HG02943 (cell line): ENCODE data around the gene C1orf159.
"Not testable (repeated sequence)": the region's sequence is repeated elsewhere in the genome, so short reads cannot be mapped to it uniquely, and the experiment has no call there.

Experiments
- ATAC-seq: cut with Tn5 transposase; IDR thresholded peaks from one replicate; pipeline ENCODE4 v1.9.1; 2021; ENCODE audit warnings: mild to moderate bottlenecking, low read depth, moderate library complexity; ENCODE audit not compliant: unreplicated experiment

C1orf159 gene

DNA sequence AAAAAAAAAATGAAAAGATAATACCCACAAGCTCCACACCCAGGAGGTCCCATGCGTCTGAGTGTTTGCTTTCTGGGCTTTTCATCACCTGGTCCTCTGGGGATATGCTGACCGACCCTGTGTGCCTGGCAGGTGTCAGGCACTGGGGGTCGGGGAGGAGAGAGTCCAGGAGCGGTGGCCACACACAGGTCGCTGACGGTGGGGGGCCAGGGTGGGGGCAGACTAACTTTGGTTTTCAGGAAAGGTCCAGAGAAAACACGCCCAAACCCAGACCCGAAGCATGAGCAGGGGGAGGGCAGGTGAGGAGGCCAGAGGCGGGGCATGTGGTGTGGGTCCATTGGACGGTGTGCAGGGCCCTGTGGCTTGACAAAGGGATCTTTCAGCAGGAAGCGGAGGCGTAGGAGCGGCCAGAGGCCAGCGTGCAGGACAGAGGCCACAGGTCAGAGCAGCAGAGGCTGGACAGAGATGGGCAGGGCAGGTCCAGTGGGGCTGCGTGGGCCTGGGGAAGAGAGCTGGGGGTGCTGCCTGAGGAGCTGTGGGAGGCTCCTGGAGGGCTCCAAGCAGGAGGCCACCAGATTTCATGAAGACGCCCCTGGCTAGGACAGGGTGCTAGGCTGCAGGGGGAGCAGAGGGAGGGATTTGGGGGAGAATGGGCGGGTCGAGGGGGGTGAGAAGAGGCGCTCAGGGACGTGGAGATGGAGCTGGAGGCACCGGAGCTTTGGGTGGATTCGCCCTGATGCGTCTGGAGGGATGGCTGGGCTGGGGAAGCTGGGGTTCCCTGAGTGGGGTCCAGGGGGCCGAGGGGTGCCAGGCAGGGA, 57.6 kb downstream of the C1orf159 start:
- ATAC-seq: no peak

DNA sequence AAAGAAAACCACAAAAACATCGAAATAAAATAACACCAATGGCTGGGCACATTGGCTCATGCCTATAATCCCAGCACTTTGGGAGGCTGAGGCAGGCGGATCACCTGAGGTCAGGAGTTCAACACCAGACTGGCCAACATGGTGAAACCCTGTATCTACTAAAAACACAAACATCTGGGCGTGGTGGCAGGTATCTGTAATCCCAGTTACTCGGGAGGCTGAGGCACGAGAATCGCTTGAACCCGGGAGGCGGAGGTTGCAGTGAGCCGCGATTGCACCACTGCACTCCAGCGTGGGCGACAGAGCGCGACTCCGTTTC, 58.2 kb downstream of the C1orf159 start:
- ATAC-seq: not testable (repeated sequence)

DNA sequence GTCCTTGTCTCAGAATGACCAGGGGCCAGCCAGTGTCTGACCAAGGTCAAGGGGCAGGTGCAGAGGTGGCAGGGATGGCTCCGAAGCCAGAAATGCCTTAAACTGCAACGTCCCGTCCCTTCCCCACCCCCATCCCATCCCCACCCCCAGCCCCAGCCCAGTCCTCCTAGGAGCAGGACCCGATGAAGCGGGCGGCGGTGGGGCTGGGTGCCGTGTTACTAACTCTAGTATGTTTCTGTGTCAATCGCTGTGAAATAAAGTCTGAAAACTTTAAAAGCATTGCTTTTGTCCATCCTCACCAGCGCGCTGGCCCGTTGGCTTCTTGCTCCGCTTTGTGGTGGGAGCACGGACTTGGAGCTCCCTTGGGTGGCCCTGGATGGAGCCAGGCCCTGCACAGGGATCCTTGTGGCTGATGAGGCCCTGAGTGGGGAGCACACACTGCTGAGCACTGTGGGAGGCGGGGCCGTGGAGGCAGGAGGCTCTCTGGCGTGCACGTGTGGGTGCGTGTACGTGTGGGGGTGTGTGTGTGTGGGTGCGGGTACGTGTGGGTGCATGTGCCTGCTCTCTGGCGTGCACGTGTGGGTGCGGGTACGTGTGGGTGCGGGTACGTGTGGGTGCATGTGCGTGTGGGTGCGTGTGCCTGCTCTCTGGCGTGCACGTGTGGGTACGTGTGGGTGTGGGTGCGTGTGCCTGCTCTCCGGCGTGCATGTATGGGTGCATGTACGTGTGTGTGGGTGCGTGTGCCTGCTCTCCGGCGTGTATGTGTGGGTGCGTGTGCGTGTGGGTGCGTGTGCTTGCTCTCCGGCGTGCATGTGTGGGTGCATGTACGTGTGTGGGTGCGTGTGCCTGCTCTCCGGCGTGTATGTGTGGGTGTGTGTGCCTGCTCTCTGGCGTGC, 59.8 kb downstream of the C1orf159 start:
- ATAC-seq: no peak

DNA sequence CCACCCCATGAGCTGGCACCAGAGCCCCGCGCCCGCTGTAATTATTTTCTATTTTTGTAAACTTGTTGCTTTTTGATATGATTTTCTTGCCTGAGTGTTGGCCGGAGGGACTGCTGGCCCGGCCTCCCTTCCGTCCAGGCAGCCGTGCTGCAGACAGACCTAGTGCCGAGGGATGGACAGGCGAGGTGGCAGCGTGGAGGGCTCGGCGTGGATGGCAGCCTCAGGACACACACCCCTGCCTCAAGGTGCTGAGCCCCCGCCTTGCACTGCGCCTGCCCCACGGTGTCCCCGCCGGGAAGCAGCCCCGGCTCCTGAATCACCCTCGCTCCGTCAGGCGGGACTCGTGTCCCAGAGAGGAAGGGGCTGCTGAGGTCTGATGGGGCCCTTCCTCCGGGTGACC, 60.9 kb downstream of the C1orf159 start:
- no peak for ATAC-seq

DNA sequence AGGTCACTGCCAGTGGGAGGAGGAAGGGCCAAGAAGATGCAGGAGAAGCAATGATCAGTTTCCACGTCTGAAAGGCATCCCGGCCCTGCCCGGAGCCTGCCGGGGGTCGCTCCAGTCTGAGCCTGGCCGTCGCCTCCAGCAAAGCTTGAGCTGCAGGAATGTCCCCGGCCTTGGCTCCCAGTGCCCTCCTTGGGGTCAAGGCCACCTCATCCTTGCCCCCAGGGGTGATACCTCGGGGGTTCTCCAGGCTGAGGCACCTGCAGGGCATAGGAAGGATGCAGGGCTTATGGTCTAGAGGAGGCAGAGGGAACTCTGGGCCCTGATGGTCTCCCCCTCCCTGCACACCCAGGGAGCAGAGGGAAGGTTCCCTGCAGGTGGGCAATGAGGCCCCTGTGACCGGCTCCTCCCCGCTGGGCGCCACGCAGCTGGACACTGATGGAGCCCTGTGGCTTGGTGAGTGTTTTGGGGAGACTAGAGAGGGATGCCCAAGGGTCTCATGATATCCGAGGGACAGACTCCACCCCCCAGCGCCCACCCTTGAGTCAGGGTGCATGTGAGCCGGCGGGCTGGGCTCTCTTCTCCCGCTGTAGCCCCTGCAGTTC, 61.7 kb downstream of the C1orf159 start:
- ATAC-seq: no peak

DNA sequence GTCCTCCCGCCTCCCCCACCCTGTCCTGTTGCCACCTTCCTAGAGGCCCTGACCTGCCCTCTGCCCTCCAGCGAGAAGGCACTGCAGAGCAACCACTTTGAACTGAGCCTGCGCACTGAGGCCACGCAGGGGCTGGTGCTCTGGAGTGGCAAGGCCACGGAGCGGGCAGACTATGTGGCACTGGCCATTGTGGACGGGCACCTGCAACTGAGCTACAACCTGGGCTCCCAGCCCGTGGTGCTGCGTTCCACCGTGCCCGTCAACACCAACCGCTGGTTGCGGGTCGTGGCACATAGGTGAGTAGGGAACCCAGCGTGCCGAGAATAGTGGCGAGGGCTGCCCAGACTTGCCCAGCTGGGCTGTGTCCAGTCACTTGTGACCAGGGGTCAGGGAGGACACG, 62.2 kb downstream of the C1orf159 start:
- no peak for ATAC-seq

DNA sequence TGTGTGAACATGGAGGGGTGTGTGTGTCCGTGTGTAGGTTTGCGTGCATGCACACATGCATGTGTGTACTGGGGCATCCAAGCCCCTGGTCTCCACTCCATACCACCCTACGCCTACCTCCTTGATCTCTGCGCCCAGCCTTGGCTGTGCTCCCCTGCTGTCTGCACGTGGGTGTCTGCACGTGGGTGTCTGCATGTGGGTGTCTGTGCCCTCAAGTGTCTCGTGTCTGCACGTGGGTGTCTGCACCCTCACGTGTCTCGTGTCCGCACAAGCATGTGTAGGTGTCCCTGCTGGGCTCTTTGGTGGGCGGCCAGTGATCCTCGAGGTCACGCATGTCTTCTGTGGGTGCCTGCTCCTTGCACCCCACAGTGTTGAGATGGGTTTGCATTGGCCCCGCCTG, 62.9 kb downstream of the C1orf159 start:
- ATAC-seq: no peak

DNA sequence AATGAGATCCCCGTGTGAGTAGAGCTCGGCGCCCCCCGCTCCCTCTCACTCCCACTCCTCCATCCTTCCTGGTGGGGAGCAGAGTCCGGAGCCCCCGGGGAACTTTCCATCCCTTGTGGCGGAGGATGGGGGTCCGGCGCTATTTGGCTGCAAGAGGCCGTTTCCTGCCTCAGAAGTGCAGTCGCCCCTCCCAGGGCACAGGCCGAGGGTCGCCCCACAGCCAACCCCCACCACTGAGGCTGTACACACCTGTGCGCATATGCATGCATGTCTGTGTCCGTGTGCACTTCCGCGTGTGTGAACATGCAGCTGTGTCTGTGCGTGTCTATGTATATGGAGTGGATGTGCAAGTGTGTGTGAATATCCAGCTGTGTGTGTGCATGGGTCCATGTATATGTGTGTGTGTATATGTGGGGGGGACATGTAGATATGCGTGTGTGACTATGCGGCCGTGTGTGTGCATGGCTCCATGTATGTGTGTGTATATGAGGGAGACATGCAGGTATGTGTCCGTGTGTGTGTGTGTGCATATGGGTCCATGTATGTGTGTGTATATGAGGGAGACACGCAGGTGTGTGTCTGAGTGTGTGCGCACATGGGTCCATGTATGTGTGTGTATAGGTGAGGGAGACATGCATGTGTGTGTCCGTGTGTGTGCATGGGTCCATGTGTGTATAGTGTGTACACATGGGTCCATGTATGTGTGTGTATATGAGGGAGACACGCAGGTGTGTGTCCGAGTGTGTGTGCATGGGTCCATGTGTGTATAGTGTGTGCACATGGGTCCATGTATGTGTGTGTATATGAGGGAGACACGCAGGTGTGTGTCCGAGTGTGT, 63.7 kb downstream of the C1orf159 start:
- ATAC-seq: no peak

DNA sequence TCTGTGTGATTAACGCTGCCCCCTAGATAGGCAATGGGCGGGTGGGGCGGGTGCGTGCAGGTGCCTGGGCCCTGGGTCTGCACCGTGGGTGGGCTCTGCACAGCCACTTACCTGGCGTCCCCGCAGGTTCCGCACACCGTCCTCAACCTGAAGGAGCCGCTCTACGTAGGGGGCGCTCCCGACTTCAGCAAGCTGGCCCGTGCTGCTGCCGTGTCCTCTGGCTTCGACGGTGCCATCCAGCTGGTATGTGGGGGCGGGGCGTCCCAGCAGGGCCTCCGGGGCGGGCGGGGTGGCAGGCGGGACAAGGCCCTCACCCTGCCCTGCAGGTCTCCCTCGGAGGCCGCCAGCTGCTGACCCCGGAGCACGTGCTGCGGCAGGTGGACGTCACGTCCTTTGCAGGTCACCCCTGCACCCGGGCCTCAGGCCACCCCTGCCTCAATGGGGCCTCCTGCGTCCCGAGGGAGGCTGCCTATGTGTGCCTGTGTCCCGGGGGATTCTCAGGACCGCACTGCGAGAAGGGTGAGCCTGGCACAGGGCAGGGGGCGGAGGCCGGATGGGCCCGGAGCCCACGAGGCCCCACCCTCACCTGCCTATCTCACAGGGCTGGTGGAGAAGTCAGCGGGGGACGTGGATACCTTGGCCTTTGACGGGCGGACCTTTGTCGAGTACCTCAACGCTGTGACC, 64.6 kb downstream of the C1orf159 start:
- no peak for ATAC-seq

DNA sequence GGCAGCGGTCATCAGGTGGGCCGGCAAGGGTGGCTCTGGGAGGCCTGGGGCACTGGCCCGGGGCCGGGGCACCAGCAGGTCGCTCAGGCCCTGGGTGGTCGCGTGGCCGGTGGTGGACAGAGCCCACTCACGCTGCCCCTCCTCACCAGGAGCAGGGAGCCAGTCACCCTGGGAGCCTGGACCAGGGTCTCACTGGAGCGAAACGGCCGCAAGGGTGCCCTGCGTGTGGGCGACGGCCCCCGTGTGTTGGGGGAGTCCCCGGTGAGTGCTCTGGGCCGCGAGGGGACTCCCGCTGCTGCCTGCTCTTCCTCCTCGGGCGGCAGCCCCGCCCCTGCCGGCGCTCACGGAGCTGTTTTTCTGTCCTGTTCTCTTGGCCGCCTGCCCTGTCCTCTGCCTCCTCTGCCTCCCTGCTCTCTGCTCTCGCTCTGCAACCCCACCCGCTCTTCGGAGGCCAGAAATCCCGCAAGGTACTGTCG, 65.3 kb downstream of the C1orf159 start:
- ATAC-seq: no peak

DNA sequence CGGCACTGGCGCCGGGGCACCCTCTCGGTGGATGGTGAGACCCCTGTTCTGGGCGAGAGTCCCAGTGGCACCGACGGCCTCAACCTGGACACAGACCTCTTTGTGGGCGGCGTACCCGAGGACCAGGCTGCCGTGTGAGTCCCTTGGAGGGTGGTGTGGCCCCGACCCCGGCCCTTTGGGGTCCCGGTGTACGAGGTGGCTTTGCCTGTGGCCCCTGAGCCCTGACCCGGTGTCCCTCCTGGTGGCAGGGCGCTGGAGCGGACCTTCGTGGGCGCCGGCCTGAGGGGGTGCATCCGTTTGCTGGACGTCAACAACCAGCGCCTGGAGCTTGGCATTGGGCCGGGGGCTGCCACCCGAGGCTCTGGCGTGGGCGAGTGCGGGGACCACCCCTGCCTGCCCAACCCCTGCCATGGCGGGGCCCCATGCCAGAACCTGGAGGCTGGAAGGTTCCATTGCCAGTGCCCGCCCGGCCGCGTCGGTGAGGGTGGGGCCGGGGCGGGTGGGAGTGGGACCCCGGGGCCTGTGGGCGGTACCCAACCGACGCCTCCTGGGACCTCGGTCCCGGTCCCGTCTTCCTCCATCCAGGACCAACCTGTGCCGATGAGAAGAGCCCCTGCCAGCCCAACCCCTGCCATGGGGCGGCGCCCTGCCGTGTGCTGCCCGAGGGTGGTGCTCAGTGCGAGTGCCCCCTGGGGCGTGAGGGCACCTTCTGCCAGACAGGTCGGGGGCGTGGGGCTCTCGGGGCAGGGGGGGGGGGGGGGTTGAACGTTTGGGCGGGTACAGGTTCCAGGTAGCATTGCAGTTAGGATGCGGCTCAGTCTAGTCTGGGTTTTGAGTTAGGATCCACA, 66.3 kb downstream of the C1orf159 start:
- no peak for ATAC-seq

DNA sequence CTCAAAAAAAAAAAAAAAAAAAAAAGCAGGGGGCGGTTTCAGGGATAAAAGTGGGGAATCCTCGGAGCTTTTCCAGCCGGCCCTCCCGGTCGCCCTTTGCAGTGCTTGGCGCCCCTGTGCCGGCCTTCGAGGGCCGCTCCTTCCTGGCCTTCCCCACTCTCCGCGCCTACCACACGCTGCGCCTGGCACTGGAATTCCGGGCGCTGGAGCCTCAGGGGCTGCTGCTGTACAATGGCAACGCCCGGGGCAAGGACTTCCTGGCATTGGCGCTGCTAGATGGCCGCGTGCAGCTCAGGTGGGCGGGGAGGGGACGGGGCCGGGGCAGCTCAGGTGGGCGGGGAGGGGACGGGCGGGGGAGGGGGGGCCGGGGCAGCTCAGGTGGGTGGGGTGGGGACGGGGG, 67.1 kb downstream of the C1orf159 start:
- no peak for ATAC-seq

DNA sequence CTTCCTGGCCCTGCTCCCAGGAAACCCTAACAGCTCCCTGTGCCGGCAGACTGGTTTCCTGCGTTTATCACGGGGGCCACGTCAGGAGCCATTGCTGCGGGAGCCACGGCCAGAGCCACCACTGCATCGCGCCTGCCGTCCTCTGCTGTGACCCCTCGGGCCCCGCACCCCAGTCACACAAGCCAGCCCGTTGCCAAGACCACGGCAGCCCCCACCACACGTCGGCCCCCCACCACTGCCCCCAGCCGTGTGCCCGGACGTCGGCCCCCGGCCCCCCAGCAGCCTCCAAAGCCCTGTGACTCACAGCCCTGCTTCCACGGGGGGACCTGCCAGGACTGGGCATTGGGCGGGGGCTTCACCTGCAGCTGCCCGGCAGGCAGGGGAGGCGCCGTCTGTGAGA, 67.9 kb downstream of the C1orf159 start:
- no peak for ATAC-seq

DNA sequence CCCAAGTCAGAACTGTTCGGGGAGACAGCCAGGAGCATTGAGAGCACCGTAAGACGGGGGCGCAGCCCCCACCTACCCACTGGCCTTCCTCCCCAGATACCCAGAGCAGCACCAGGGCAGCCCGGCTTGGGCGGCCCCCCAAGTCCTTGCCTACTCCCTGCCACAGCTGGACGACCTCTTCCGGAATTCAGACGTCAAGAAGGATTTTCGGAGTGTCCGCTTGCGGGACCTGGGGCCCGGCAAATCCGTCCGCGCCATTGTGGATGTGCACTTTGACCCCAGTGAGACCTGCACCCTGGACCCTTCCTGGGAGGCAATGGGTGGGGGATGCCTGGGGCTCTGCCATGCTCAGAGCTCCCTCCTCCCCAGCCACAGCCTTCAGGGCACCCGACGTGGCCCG, 68.5 kb downstream of the C1orf159 start:
- ATAC-seq: no peak

DNA sequence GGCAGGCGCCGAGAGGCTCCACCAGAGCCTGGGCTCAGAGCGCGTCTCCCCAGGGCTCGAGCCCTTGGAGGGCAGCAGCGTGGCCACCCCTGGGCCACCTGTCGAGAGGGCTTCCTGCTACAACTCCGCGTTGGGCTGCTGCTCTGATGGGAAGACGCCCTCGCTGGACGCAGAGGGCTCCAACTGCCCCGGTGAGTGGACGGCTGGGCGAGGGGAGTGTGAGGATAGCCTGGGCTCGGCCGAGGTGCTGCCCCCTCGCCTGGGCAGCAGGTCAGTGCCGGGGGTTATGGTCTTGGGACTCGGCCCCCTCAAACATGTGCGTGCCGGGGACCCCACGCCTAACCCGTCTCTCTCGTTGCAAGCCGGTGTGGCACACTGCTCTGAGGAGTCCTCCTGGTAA, 69.1 kb downstream of the C1orf159 start:
- no peak for ATAC-seq

DNA sequence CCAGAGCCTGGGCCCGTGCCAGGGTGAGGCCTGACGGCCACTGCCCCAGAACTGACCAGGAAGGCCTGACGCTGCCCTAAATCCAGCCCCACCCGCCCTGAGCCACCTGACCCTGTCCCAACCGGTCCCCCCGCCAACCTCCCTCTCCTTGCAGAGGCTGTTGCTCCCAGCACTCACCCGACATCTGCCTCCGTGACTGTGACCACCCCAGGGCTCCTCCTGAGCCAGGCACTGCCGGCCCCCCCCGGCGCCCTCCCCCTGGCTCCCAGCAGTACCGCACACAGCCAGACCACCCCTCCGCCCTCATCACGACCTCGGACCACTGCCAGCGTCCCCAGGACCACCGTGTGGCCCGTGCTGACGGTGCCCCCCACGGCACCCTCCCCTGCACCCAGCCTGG, 69.6 kb downstream of the C1orf159 start:
- ATAC-seq: no peak

DNA sequence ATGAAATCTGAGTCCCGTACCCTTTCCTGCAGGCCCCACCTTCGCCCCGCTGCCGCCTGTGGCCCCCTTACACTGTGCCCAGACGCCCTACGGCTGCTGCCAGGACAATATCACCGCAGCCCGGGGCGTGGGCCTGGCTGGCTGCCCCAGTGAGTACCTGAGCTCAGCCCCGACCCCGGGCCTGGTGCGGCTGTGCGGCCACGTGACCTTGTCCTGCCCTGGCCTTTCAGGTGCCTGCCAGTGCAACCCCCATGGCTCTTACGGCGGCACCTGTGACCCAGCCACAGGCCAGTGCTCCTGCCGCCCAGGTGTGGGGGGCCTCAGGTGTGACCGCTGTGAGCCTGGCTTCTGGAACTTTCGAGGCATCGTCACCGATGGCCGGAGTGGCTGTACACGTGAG, 70.8 kb downstream of the C1orf159 start:
- no peak for ATAC-seq

DNA sequence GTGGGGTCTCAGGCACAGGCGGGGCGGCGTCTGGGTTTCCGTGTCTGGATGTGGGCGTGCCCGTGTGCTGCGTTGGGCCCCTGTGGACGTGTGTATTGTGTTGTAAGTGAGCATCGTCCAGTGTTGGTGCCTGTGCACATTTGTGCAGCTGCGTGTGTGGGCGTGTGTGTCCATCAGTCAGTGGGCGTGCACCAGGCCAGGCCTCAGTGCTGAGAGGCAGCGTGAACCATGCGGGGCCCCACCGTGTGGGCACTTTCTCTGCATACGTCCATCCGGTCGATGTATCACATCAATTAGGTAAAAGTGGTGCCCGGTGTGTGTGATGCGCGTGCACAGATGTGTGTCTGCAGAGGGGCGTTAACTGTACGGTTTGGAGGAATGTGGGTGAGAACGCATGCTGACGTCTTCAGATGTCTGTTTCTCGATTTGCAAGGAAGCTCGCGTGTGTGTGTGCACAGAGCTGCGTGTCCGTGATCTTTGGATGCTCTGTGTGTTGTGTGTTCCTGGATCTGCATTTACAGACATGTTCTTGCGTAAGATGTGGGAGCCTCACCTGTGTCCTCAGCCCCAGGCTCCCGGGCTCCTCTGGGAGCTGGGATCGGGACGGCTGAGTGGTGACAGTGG, 71.3 kb downstream of the C1orf159 start:
- ATAC-seq: no peak

DNA sequence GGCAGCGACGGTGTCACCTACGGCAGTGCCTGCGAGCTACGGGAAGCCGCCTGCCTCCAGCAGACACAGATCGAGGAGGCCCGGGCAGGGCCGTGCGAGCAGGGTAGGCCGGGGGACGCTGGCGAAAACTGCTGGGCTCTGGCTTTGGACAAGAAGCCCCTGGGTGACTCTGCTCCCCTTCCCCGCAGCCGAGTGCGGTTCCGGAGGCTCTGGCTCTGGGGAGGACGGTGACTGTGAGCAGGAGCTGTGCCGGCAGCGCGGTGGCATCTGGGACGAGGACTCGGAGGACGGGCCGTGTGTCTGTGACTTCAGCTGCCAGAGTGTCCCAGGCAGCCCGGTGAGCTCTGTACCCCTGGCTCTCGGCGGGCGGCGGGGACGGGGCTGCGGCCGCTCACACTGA, 72.0 kb downstream of the C1orf159 start:
- no peak for ATAC-seq
